HG02938 (cell line): ENCODE data around the gene GDA.

Source experiments
- ATAC-seq: cut with Tn5 transposase; IDR thresholded peaks from one replicate; pipeline ENCODE4 v1.9.1; 2021; ENCODE audit warnings: mild to moderate bottlenecking, moderate library complexity; ENCODE audit not compliant: unreplicated experiment

The GDA gene

GRCh38 chr9:72149231-72149975 is at the start of gene GDA:
GDA (plus strand) TSS chr9:72149440; CDS start chr9:72149560, 120 bp downstream.
- peak; percentile 42 for ATAC-seq

GRCh38 chr9:72102520-72102919 is 46.7 kb upstream of the GDA start:
- ATAC-seq: no peak

- ATAC-seq: no peak
These were observed 36.2 kb upstream of the GDA start for GRCh38 chr9:72113056-72113455.

GRCh38 chr9:72119853-72120252 is 29.4 kb upstream of the GDA start:
- ATAC-seq: no peak

GRCh38 chr9:72124947-72125346 is 24.3 kb upstream of the GDA start:
- ATAC-seq: no peak

GRCh38 chr9:72127753-72128152 is 21.5 kb upstream of the GDA start:
- ATAC-seq: no peak

- no peak for ATAC-seq
These were observed 20.7 kb upstream of the GDA start for GRCh38 chr9:72128526-72128925.

- ATAC-seq: no peak
These were observed 19.7 kb upstream of the GDA start for GRCh38 chr9:72129271-72130156.

- no peak for ATAC-seq
These were observed 18.9 kb upstream of the GDA start for GRCh38 chr9:72130321-72130720.

- no peak for ATAC-seq
These were observed 18.0 kb upstream of the GDA start for GRCh38 chr9:72131206-72131605.

- ATAC-seq: no peak
These were observed 17.2 kb upstream of the GDA start for GRCh38 chr9:72132052-72132451.

- ATAC-seq: no peak
These were observed 15.7 kb upstream of the GDA start for GRCh38 chr9:72133365-72134035.

- no peak for ATAC-seq
These were observed 14.4 kb upstream of the GDA start for GRCh38 chr9:72134801-72135200.

- no peak for ATAC-seq
These were observed 11.4 kb upstream of the GDA start for GRCh38 chr9:72137697-72138365.

GRCh38 chr9:72139226-72139625 is 10.0 kb upstream of the GDA start:
- ATAC-seq: no peak

- no peak for ATAC-seq
These were observed 8.7 kb upstream of the GDA start for GRCh38 chr9:72140586-72140985.

- ATAC-seq: no peak
These were observed 7.8 kb upstream of the GDA start for GRCh38 chr9:72141484-72141883.

GRCh38 chr9:72144756-72145492 is 4.3 kb upstream of the GDA start:
- no peak for ATAC-seq

- no peak for ATAC-seq
These were observed 3.3 kb upstream of the GDA start for GRCh38 chr9:72145733-72146505.

GRCh38 chr9:72147676-72148075 is 1.6 kb upstream of the GDA start:
- ATAC-seq: no peak
